HCT116 (cell line): ENCODE results near the gene CNTNAP2. TPM values are rescaled to one million over a fixed set of nuclear protein-coding genes. Genes with fewer than 3 reads are reported as not detected.

Source experiments
- ATAC-seq: fragments of 200-7000 bp; cut with Tn5 transposase; 2 replicates; pipeline ENCODE4 v1.9.1; 2020; ENCODE audit warnings: mild to moderate bottlenecking, moderate library complexity
- BruUV-seq: library from RNA; stranded (reverse); fragments of 400-500 nt; replicated peaks from 2 replicates; lab custom pipeline; 2021; lab: Mats Ljungman, UMichigan
- CTCF ChIA-PET: fragments of 300-600 bp; sonication (Branson Sonifier 250); formaldehyde crosslinking; loops from one replicate; lab custom pipeline; 2021; ENCODE audit warnings: antibody characterized with exemption; lab: Charles Lee
- POLR2A ChIA-PET: fragments of 300-600, 350-600 bp; sonication (Branson Sonifier 250); formaldehyde crosslinking; loops from one replicate; lab custom pipeline; 2021; ENCODE audit warnings: antibody characterized with exemption; lab: Charles Lee
- RAD21 ChIA-PET, 2 experiments: fragments of 300-600 bp; sonication (Branson Sonifier 250); formaldehyde crosslinking; loops; one replicate each; lab custom pipeline; 2023; ENCODE audit warnings: low total read pairs in 2 of 2; ENCODE audit not compliant: uncharacterized antibody in 2 of 2, unreplicated experiment in 2 of 2, low non-redundant PET in 1 of 2; lab: Charles Lee
- DNase-seq: peaks from one replicate; pipeline ENCODE4 v3.0.0-alpha.2; 2010; ENCODE audit warnings: low read depth, low spot score
- H2AFZ ChIP-seq: fragments of 200-600 bp; shearing (Covaris generic), sonication (generic); 2 replicates; pipeline ENCODE4 v1.6.1; 2017; ENCODE audit warnings: low read depth, mixed run types, mixed read lengths, antibody characterized with exemption, low read length; ENCODE audit not compliant: poor library complexity, severe bottlenecking
- H3K27ac ChIP-seq: 2 replicates; pipeline ENCODE4 v1.5.1; 2012; ENCODE audit warnings: low read depth, low read length
- H3K27me3 ChIP-seq: fragments of 200-600 bp; sonication (generic); 2 replicates; pipeline ENCODE4 v1.6.1; 2016; ENCODE audit warnings: mixed run types, low read length, mixed read lengths; ENCODE audit not compliant: insufficient read depth
- H3K36me3 ChIP-seq, 2 experiments: fragments of 200-500 bp in 1 of 2; fragments of 200-600 bp in 1 of 2; sonication (Bioruptor generic) in 1 of 2; sonication (generic) in 1 of 2; 2 replicates each; pipeline versions ENCODE4 v1.5.1 to v1.6.1; 2014 to 2016; ENCODE audit warnings: low read length in 2 of 2, inconsistent platforms in 1 of 2, mixed read lengths in 1 of 2, mixed run types in 1 of 2; ENCODE audit not compliant: insufficient read depth in 2 of 2, control insufficient read depth in 1 of 2
- H3K4me1 ChIP-seq, 2 experiments: fragments of 200-600 bp in 1 of 2; sonication (generic) in 1 of 2; 2 replicates each; pipeline versions ENCODE4 v1.5.1 to v1.6.1; 2012 to 2017; ENCODE audit warnings: low read length in 2 of 2, inconsistent platforms in 1 of 2, mild to moderate bottlenecking in 1 of 2, mixed read lengths in 1 of 2, mixed run types in 1 of 2, moderate library complexity in 1 of 2; ENCODE audit not compliant: insufficient read depth in 2 of 2, control insufficient read depth in 1 of 2
- H3K4me2 ChIP-seq: fragments of 200-600 bp; sonication (generic); 2 replicates; pipeline ENCODE4 v1.6.1; 2017; ENCODE audit warnings: mixed run types, low read length, mixed read lengths
- H3K4me3 ChIP-seq, 2 experiments: fragments of 200-600 bp in 1 of 2; sonication (generic) in 1 of 2; replicated peaks in 1 of 2; 2 replicates each; pipeline ENCODE4 v1.5.1; 2011 to 2016; ENCODE audit warnings: low read length in 2 of 2, control low read depth in 1 of 2, low read depth in 1 of 2, mild to moderate bottlenecking in 1 of 2, mixed read lengths in 1 of 2, mixed run types in 1 of 2
- H3K79me2 ChIP-seq: fragments of 200-600 bp; sonication (generic); 2 replicates; pipeline ENCODE4 v1.6.1; 2017; ENCODE audit warnings: mild to moderate bottlenecking, mixed run types, low read length, moderate library complexity, mixed read lengths; ENCODE audit not compliant: insufficient read depth
- H3K9ac ChIP-seq: fragments of 200-600 bp; sonication (generic); 2 replicates; pipeline ENCODE4 v1.6.1; 2016; ENCODE audit warnings: low read length, mixed read lengths
- H3K9me2 ChIP-seq: fragments of 200-600 bp; sonication (generic), shearing (Covaris generic); 2 replicates; pipeline ENCODE4 v1.6.1; 2017; ENCODE audit warnings: mixed run types, mild to moderate bottlenecking, moderate library complexity; ENCODE audit not compliant: insufficient read depth
- H3K9me3 ChIP-seq, 2 experiments: fragments of 200-500 bp in 1 of 2; fragments of 200-600 bp in 1 of 2; sonication (Bioruptor generic) in 1 of 2; sonication (generic) in 1 of 2; 2 replicates each; pipeline ENCODE4 v1.6.1; 2014 to 2017; ENCODE audit warnings: low read length in 2 of 2, mixed read lengths in 2 of 2, inconsistent platforms in 1 of 2, low read depth in 1 of 2, mild to moderate bottlenecking in 1 of 2, mixed run types in 1 of 2, moderate library complexity in 1 of 2; ENCODE audit not compliant: control insufficient read depth in 1 of 2, insufficient read depth in 1 of 2
- H4K20me1 ChIP-seq: fragments of 200-600 bp; sonication (generic), shearing (Covaris generic); 2 replicates; pipeline ENCODE4 v1.6.1; 2017; ENCODE audit warnings: mixed run types, mild to moderate bottlenecking, moderate library complexity; ENCODE audit not compliant: insufficient read depth
- JUND ChIP-seq: IDR thresholded peaks from 2 replicates; pipeline ENCODE4 v1.6.1; 2012
- POLR2A ChIP-seq: IDR thresholded peaks from 2 replicates; pipeline ENCODE4 v1.7.0; 2011; ENCODE audit warnings: borderline replicate concordance; ENCODE audit not compliant: insufficient read depth, insufficient read length; ENCODE audit errors: extremely low read depth
- SP1 ChIP-seq: IDR thresholded peaks from 2 replicates; pipeline ENCODE4 v1.6.1; 2012; ENCODE audit warnings: low read depth
- TCF7L2 ChIP-seq: IDR thresholded peaks from 2 replicates; pipeline ENCODE4 v1.7.0; 2011; ENCODE audit warnings: borderline replicate concordance, inconsistent platforms; ENCODE audit not compliant: insufficient read depth, insufficient read length; ENCODE audit errors: extremely low read depth
- YY1 ChIP-seq: IDR thresholded peaks from 2 replicates; pipeline ENCODE4 v1.6.1; 2011; ENCODE audit warnings: low read length, low read depth, moderate library complexity, mild to moderate bottlenecking; ENCODE audit not compliant: insufficient replicate concordance; ENCODE audit errors: extremely low read depth
- ZNF274 ChIP-seq: fragments of 200-500 bp; sonication (Bioruptor generic); IDR thresholded peaks from 2 replicates; pipeline ENCODE4 v1.6.1; 2014; ENCODE audit warnings: mild to moderate bottlenecking, low read depth, low read length, inconsistent platforms
- intact Hi-C: fragments of 100-400 bp; cut with micrococcal nuclease; formaldehyde crosslinking; loops from 2 replicates; pipeline ENCODE4 v1.10.0; 2022
- total RNA-seq: library from RNA; stranded (reverse); gene quantifications from one replicate; pipeline ENCODE4 v1.2.1, GENCODE V29; 2021; ENCODE audit not compliant: unreplicated experiment
- TF ChIP-seq, protein P1 (sequence below): IDR thresholded peaks from 2 replicates; pipeline ENCODE4 v1.6.1; 2011; ENCODE audit warnings: mild to moderate bottlenecking, low read length, moderate library complexity; ENCODE audit not compliant: insufficient replicate concordance; ENCODE audit errors: extremely low read depth

CNTNAP2 gene
- total RNA-seq, 1 experiment from 2014 or later: 0.37 TPM

GRCh38 chr7:146216396-146217041, 99.9 kb downstream of the CNTNAP2 start:
- H3K79me2 ChIP-seq: no peaks in the 10 kb centered on the region
- no peak overlapping the region for H3K4me3 ChIP-seq
- intact Hi-C loops: no loop called here
- ATAC-seq (no peak), DNase-seq (no peak)
- H2AFZ ChIP-seq: no peak overlapping the region
- RAD21 ChIA-PET: no interaction called here
- peaks cover 4 to 17% of the 10 kb centered on the region in 2 experiments; a peak in 2 of 4 replicates for H3K9me3 ChIP-seq
- BruUV-seq: no TSS peak
- H3K4me1 ChIP-seq: no peaks in the 10 kb centered on the region
- no peak for TF ChIP-seq SP1
- no peak for TF ChIP-seq JUND
- no peak for TF ChIP-seq YY1
- TF ChIP-seq, protein P1, sequence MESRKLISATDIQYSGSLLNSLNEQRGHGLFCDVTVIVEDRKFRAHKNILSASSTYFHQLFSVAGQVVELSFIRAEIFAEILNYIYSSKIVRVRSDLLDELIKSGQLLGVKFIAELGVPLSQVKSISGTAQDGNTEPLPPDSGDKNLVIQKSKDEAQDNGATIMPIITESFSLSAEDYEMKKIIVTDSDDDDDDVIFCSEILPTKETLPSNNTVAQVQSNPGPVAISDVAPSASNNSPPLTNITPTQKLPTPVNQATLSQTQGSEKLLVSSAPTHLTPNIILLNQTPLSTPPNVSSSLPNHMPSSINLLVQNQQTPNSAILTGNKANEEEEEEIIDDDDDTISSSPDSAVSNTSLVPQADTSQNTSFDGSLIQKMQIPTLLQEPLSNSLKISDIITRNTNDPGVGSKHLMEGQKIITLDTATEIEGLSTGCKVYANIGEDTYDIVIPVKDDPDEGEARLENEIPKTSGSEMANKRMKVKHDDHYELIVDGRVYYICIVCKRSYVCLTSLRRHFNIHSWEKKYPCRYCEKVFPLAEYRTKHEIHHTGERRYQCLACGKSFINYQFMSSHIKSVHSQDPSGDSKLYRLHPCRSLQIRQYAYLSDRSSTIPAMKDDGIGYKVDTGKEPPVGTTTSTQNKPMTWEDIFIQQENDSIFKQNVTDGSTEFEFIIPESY: no peak
- H3K36me3 ChIP-seq: no peaks in the 10 kb centered on the region
- POLR2A ChIA-PET: no interaction called here
- H3K27ac ChIP-seq: no peak overlapping the region
- H3K4me2 ChIP-seq: no peak overlapping the region
- no peaks in the 10 kb centered on the region for H3K27me3 ChIP-seq
- CTCF ChIA-PET: no interaction called here
- H3K9ac ChIP-seq: no peak overlapping the region
- H3K9me2 ChIP-seq: no peaks in the 10 kb centered on the region
- H4K20me1 ChIP-seq: no peaks in the 10 kb centered on the region

DNA sequence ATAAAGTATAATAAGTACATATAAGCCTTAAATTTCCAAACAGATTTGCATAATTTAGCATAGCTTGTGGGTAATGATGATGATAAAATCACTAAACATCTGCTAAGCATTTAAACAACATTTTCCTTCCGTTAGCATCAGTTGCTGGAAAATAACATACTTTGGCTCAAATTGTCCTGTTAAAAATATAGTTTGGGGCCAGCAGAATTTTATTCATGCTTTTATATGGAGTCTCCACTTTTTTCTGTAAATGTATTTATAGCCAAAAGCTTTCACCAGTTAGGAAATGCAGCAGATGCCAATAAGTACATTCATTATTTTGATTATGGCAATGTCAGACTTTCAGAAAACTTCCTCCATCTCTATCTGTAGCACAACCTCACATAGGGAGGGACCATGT, 107.2 kb downstream of the CNTNAP2 start:
- CTCF ChIA-PET: no interaction called here
- Histone ChIP-seq H3K4me3 (no peak overlapping the region), H3K27ac (no peak overlapping the region), H3K9me2 (no peaks in the 10 kb centered on the region), H2AFZ (no peak overlapping the region), H4K20me1 (no peaks in the 10 kb centered on the region), H3K4me2 (no peak overlapping the region), H3K9me3 (peaks cover 3 to 15% of the 10 kb centered on the region in 2 experiments; a peak in 2 of 4 replicates), H3K9ac (no peak overlapping the region), H3K79me2 (no peaks in the 10 kb centered on the region), H3K36me3 (no peaks in the 10 kb centered on the region), H3K4me1 (no peaks in the 10 kb centered on the region), H3K27me3 (no peaks in the 10 kb centered on the region)
- ATAC-seq (no peak), DNase-seq (no peak)
- intact Hi-C loops: no loop called here
- POLR2A ChIA-PET: no interaction called here
- TF ChIP-seq JUND (no peak), TCF7L2 (no peak), POLR2A (no peak), ZNF274 (no peak)
- TF ChIP-seq, protein P1: no peak
- RAD21 ChIA-PET: no interaction called here
- no TSS peak for BruUV-seq
